HG03354 (cell line): Measurements from ENCODE around the gene BIN1.

ENCODE experiments used
- ATAC-seq: cut with Tn5 transposase; IDR thresholded peaks from one replicate; pipeline ENCODE4 v1.9.1; 2021; ENCODE audit warnings: mild to moderate bottlenecking; ENCODE audit not compliant: unreplicated experiment, poor library complexity, severe bottlenecking

Gene BIN1

GRCh38 chr2:127105656-127106456 is 1.1 kb downstream of the BIN1 start:
- no peak for ATAC-seq

DNA sequence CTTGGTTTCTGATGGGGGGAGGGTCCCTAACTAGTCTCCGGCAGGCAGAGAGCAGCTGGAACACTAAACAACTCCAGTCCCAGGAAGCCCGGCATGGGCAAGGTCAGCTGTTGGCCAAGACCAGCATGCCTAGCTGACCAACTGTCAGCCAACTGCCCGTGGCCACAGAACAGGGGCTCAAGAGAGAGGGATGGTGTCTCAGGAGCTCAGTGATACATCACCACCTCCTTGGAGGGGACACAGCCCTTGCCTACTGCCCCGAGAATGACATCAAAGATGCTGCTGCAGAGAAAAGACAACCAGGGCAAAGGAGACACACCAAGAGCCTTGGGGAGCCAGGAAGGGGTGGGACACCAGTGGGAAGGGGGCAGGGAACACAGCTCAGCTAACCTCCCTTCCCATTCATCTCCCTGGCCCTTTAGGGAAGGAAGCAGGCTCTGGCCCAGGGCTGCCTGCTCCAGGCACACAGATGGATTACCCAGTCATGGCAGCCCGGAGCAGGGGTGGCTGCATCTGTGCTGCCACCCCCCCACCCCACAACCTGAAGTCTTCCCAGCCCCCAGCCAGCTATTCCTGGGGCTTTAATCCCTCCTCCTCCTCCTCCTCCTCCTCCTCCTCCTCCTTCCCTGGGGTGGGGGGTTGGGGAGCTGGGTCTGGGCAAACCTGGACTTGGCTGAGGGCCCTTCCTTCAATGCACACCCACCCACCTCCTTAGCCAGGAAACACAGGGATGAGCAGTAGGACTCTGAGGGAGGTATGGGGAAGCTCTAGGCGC is 1.9 kb downstream of the BIN1 start:
- ATAC-seq = no peak

DNA sequence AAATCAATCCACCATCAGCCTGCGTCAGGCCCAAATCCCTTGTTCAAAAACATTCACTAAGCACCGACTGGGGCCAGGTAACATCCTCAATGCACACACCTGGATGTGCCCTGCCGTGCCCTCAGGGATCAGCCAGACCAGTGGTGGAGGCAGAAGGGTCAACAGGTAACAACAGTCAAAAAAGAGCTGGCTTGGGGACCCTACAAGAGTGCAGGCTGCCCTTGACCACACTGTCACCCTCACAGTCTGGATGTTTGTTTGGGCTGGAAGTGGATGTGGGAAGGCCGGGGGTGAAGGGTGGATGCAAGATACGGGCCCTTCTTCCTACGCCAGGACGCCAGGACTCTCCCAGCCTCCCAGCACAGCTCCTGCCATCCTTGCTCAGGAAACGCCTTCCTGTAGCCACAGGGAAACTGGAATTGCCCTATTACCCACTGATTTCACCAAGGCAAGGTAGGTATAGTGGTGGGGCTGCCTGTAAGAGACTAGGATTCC is 2.7 kb downstream of the BIN1 start:
- no peak for ATAC-seq

GRCh38 chr2:127103243-127104165 is 3.5 kb downstream of the BIN1 start:
- no peak for ATAC-seq

DNA sequence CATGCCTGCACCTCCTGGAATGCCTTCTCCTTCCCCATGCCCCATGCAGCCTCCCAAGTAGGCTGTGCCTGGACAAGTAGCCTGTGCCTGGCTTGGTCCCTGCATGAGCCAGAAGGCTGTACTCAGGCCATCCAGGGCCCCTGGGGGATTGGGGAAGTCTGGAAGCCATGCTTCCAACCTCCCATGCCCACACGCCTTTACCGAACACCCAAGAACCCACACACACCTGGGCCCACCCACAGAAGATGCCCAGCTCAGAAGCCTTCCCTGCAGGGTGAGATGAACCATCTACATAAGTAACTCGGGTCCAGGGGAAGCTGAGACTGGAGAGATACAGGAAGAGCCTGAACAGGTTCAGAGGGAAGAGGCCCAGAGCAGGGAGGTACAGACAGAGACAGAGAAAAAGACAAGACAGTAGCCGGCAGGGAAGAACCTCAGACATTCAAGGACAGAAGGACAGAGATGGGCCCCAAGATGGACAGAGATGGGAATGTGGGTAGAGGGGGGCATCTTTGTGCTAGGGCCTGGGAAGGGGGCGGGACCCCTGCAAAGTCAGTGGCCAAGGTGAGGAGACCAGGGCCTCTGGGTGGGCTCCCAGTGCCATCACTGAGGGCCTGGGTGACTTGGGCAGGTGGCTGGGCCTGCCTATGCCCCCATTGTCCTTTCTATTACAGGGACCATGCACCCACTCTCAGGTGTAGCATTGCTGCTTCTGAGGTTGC is 4.3 kb downstream of the BIN1 start:
- ATAC-seq = no peak

GRCh38 chr2:127101756-127102477 is 5.0 kb downstream of the BIN1 start:
- no peak for ATAC-seq

GRCh38 chr2:127101048-127101611 is 5.8 kb downstream of the BIN1 start:
- ATAC-seq = no peak

DNA sequence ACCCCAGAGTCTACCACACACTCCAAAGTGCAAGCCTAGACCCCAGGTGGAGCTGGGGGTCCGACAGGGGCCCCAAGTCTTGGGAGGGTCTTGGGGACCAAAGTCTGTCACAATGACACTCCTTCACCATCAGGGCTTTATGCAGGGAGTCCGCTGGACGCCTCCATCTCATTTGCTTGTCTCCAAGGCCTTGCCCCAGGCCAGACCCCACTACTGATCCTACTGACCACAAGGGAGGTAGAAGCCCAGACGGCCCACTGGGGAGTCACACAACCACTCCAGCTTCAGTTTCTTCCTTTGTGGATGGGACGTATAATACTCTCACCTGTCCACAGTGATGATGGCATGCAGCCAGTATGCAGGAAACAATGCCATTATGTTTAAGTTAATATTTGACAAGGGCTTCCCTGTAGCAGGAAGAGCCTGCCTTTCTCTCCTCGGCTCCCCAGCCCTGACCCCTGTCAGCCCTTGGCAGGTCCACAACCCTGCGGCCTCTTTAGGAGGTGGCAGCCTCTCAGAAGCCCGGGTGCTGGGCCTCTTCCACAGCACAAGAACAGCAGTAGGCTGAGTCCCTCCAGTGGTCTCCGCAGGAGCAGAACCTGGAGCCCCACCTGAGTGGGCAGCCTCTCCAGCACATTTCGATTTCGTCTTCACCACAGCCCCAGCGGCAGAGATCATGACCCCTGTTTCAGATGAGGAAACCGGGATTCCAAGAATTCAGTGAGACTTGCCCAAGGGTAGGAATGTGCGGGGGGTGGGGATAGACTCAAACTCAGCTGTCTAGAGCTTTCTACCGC is 6.5 kb downstream of the BIN1 start:
- ATAC-seq = no peak

DNA sequence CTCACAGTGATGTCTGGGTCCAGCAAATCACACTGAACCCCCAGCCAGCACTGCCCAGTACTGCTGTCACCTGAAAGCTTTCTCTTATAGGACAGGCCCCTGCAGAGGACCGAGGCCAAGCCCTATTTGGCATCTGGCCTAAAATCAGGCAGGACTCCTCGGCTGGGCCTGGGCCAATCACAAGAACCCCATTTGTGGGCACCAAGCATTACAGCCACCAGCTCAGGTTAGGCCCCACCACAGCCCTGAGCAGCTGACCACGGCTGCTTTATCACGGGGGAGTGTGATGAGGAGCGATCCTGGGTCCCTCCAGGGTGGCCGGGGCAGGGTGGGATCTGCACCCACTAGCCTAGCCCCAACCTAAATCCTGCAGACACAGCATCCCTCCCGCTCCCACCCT is 8.2 kb downstream of the BIN1 start:
- no peak for ATAC-seq

DNA sequence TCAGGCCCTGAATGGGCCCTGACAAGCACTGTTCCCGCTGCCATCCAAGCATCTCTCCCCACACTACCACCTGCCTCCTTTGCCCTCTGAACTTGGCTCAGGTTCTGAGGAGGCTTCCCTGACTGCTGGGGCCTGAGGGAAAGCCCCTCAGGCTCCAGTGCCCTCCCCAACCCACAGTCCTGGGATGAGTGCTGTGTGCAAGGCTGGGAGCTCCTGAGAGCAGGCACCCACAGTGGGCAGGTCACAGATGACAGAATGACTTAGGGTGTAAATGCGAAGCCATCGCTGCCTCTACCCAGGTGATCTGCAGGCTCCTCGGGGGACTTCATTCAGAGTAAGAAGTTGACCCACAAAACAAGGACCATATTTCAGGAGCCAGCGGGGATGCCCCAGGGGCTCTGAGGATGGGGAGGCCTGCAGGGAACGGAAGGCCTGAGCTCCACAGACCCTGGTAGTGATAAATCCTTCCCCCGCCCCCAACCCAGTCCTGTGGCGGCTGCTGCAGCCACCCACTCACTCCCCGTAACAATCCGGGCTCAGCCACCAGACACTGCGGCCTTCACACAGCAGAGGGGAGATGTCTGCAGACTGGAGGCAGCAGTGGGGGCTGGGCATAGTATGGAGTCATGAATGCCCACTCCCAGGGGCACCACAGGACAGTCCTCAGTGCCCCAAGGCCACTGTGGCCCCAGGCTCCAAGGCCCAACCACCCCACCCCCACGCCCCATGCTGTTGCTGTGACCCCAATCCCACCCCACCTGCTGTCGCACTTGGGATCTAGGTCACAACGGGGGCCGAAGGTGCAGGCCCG is 8.9 kb downstream of the BIN1 start:
- no peak for ATAC-seq

DNA sequence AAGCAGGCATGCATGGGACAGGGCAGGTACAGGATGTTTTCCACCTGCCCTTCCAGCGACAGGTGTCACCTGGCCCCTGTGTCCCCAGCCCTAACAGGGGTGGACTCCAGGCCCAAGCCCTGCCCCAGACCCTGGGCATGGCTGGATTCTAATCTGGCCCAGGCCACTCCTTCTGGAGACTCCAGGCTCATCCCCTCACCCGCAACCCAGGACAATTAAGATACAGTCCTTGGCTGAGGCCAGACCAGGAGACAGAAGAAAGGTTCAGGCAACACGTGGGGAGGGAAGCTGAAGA is 9.5 kb downstream of the BIN1 start:
- ATAC-seq = no peak

DNA sequence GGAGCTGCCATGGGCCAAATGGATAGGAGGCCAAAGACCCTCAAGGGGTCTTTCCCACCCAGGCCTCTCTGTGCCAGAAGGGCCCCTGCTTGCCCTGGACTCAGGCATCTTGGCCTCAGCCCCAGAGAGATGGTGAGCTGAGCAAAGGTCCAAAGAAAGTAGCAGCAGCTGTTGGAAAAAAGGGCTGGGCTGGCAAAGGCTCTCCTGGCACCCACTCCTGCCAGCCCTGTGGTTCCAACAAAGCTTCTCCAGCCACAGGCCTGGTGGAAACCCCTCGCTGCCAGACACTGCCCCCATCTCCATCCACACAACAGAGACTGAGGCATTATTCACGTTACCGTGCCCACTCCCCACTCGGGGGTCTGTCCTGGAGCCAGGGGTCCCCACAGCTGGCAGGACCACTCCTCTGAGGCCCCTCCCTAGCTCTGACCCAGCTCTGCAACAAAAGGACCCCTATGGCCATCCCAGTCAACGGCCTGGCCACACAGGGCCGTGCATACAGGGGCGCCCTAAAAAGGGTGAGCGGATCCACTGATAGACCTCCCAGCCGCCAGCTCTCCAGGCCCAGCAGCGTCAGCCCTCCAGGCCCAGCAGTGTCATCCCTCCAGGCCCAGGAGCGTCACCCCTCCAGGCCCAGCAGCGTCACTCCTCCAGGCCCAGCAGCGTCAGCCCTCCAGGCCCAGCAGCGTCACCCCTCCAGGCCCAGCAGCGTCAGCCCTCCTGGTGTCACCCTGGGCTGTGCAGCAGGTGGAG is 10.1 kb downstream of the BIN1 start:
- ATAC-seq = no peak

DNA sequence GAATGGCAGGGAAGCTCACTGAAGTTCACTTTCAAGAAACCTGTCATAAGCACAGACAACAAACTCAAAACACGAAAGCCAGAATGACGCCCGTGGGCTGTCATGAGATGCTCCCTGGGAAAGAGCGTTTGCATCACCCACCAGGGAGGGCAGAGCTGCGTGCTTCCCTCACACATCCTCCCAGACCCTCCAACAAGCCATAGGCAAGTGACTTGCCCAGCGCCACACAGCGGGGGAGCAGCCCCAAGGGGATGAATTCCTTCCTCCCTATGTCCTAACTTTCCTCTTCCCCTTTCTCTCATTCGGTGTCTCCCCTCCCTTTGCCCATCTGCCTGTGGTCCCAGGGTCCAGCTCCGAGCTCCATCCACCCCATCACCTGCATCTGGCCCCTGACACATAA is 10.7 kb downstream of the BIN1 start:
- ATAC-seq = no peak

DNA sequence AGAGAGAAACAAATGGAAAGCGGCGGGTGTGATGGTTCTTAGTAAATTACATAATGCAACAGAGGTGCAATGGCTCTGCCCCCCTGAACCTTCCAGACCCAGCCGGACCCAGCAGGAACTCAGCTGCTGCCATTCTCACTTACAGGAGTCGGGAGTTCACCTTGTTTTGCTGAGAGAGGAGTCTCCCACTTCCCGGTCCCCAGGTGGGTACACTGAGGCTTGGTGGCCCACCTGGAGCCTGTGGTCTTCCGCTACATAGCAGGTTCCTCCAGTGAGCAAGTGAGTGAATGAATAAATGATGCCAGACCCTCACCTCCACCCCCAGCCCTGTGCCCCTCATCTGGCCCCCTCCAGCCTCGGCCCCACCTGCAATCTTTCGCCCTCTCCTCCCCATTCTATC is 11.2 kb downstream of the BIN1 start:
- no peak for ATAC-seq

DNA sequence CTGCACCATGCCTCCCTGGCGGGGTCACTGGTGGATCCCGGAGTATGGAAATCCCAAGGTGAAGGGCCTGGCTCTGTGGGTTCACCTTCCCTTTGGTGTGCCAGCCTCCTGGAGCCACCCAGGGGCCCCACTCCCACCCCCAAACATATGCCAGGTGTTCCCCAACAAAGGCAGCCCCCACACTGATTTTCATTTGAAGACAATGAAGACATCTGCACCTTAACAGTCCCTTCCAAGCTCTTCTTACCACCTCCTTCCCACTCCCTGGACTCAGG is 11.7 kb downstream of the BIN1 start:
- no peak for ATAC-seq

DNA sequence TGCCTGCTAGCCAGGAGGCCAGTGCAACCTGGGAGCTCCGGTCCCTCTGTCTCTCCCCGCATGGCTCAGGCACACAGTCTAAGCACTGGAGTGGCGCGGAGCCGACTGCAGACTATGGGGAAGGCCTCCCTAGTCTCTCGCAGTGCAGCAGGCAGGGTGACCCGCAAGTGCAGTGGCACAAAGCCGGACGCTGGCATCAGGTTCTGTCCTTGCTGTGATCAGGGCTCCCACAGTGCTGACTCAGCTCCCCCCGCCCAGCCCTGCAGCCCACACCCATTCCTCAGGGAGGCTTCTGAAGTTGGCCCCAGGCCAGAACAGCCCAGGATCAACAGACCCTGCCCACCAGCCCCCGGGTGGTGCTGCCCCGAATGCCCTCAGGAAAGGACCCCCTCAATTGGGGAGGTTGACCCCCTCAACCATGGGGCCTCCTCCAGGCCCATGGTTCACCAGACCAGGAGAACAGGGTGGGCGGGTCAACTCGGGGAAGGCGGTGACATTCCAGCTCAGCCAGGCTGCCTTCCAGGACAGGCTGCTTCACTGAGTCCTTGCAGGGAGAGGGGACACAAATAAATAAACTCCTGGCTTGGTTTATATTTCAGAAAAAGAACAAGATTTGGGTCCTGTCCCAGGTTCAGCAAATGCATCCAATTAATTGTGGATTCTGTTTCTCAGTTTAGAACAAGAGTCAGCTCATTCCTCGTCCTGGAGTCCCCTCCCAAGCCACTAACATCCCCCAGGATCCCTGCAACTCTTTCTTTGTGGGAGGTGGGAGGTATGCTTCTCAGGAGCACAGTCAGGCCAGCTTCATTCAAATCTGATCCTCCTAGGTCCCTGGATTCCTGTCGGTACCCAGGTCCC is 12.2 kb downstream of the BIN1 start:
- ATAC-seq = no peak
